Liver (tissue), 9 donors: Measurements from ENCODE around the gene ISCA2. TPM values are rescaled to one million over a fixed set of nuclear protein-coding genes. Genes with fewer than 3 reads are reported as not detected.

Experiments
- DNase-seq: peaks from one replicate; pipeline ENCODE4 v3.0.0-alpha.2; 2017; ENCODE audit warnings: low spot score
- H3K27ac ChIP-seq, 2 donors: one replicate each; pipeline ENCODE4 v1.7.0; 2013; ENCODE audit warnings: inconsistent platforms in 2 of 2, low read length in 2 of 2, control low read depth in 1 of 2, low read depth in 1 of 2, mild to moderate bottlenecking in 1 of 2
- H3K27me3 ChIP-seq, 4 donors: one replicate each; pipeline versions ENCODE4 v1.6.1 to v1.7.0; 2013; ENCODE audit warnings: low read length in 3 of 4, inconsistent platforms in 1 of 4, mild to moderate bottlenecking in 1 of 4, moderate library complexity in 1 of 4; ENCODE audit not compliant: control insufficient read depth in 4 of 4, insufficient read depth in 4 of 4
- H3K36me3 ChIP-seq, 4 donors: one replicate each; pipeline versions ENCODE4 v1.6.1 to v1.7.0; 2013; ENCODE audit warnings: low read length in 3 of 4, mild to moderate bottlenecking in 3 of 4, low read depth in 1 of 4, moderate library complexity in 1 of 4; ENCODE audit not compliant: control insufficient read depth in 4 of 4, insufficient read depth in 3 of 4
- H3K4me1 ChIP-seq, 4 donors: one replicate each; pipeline versions ENCODE4 v1.6.1 to v1.7.0; 2013; ENCODE audit warnings: low read length in 3 of 4, mild to moderate bottlenecking in 3 of 4, moderate library complexity in 1 of 4; ENCODE audit not compliant: control insufficient read depth in 4 of 4, insufficient read depth in 4 of 4
- H3K4me3 ChIP-seq, 3 donors: one replicate each; pipeline versions ENCODE4 v1.6.1 to v1.7.0; 2013; ENCODE audit warnings: low read length in 3 of 3, control low read depth in 1 of 3, low read depth in 1 of 3, mild to moderate bottlenecking in 1 of 3
- H3K9ac ChIP-seq, 2 donors: one replicate each; pipeline ENCODE4 v1.7.0; 2013; ENCODE audit warnings: low read length in 2 of 2, mild to moderate bottlenecking in 2 of 2, moderate library complexity in 2 of 2, control low read depth in 1 of 2, low read depth in 1 of 2
- H3K9me3 ChIP-seq, 4 donors: one replicate each; pipeline versions ENCODE4 v1.6.1 to v1.7.0; 2013; ENCODE audit warnings: low read length in 3 of 4; ENCODE audit not compliant: control insufficient read depth in 4 of 4
- FOXA1 ChIP-seq: IDR thresholded peaks from 2 replicates; pipeline ENCODE4 v1.6.1; 2016; ENCODE audit warnings: antibody characterized with exemption
- FOXA2 ChIP-seq: IDR thresholded peaks from 2 replicates; pipeline ENCODE4 v1.6.1; 2016; ENCODE audit warnings: antibody characterized with exemption
- GABPA ChIP-seq, 2 donors: IDR thresholded peaks in 1 of 2; conservative IDR thresholded peaks in 1 of 2; 2 replicates each; pipeline ENCODE4 v1.6.1; 2016; ENCODE audit warnings: antibody characterized with exemption in 2 of 2, mild to moderate bottlenecking in 1 of 2, moderate library complexity in 1 of 2
- HNF4G ChIP-seq: IDR thresholded peaks from 2 replicates; pipeline ENCODE4 v1.6.1; 2016; ENCODE audit warnings: antibody characterized with exemption
- MAX ChIP-seq: IDR thresholded peaks from 2 replicates; pipeline ENCODE4 v1.6.1; 2016; ENCODE audit warnings: antibody characterized with exemption
- NR2F2 ChIP-seq: IDR thresholded peaks from 2 replicates; pipeline ENCODE4 v1.6.1; 2016; ENCODE audit warnings: antibody characterized with exemption
- RAD21 ChIP-seq, 2 donors: IDR thresholded peaks; 2 replicates each; pipeline ENCODE4 v1.6.1; 2016; ENCODE audit warnings: antibody characterized with exemption in 2 of 2, mild to moderate bottlenecking in 2 of 2
- REST ChIP-seq: IDR thresholded peaks from 2 replicates; pipeline ENCODE4 v1.6.1; 2016; ENCODE audit warnings: antibody characterized with exemption, mild to moderate bottlenecking
- RXRA ChIP-seq, 2 donors: IDR thresholded peaks; 2 replicates each; pipeline ENCODE4 v1.6.1; 2017 to 2018; ENCODE audit warnings: antibody characterized with exemption in 2 of 2, mild to moderate bottlenecking in 1 of 2
- SP1 ChIP-seq: IDR thresholded peaks from 2 replicates; pipeline ENCODE4 v1.6.1; 2018; ENCODE audit warnings: antibody characterized with exemption, mild to moderate bottlenecking
- TAF1 ChIP-seq: conservative IDR thresholded peaks from 2 replicates; pipeline ENCODE4 v1.6.1; 2016; ENCODE audit warnings: antibody characterized with exemption, mild to moderate bottlenecking
- ZBTB33 ChIP-seq: IDR thresholded peaks from 2 replicates; pipeline ENCODE4 v1.6.1; 2016; ENCODE audit warnings: antibody characterized with exemption
- WGBS: extraction: QIAGEN DNeasy Blood & Tissue Kit; methylation state at CpG from one replicate; pipeline ENCODE4 v1.1.7; 2013; 5-methylcytosine and 5-hydroxymethylcytosine counted together
- polyA plus RNA-seq, 2 donors: library from polyadenylated mRNA; stranded (reverse) in 1 of 2; unstranded in 1 of 2; fragments of 200-250 nt in 1 of 2; fragments of >200 nt in 1 of 2; fragmentation: Nextera tagmentation in 1 of 2; extraction: Ambion mirVana in 1 of 2; gene quantifications; one replicate each; pipeline versions ENCODE4 v1.2.1 to v1.2.3, GENCODE V29; 2013 to 2015
- total RNA-seq, 2 donors: library from RNA; depleted of rRNA; stranded (reverse); fragments of >200 nt; gene quantifications; one replicate each; pipeline ENCODE4 v1.2.3, GENCODE V29; 2014
- donor health status: healthy.
- donor health status: healthy.
- donor health status: healthy.
- donor health status: healthy.
- donor health status: healthy.

ISCA2 gene
- total and polyA plus RNA-seq, 4 donors = 7.1 to 35.3 (median 15.8) TPM

- no peak for TF ChIP-seq REST
These were observed 24.2 kb downstream of the ISCA2 start (continued) for GRCh38 chr14:74517731-74518130.

GRCh38 chr14:74518221-74518620 is 24.7 kb downstream of the ISCA2 start:
- no peaks in the 10 kb centered on the region for H3K9me3 ChIP-seq
- TF ChIP-seq SP1 (no peak), MAX (no peak), RXRA (IDR thresholded peaks at IDR 0.05) (no peak), NR2F2 (no peak)
- no peak overlapping the region for H3K4me3 ChIP-seq
- DNase-seq = no peak
- no peaks in the 10 kb centered on the region for H3K4me1 ChIP-seq
- no peak overlapping the region for H3K9ac ChIP-seq
- 90% methylated on average over 6 of the region's 6 CpGs for WGBS
- H3K27me3 ChIP-seq = no peaks in the 10 kb centered on the region
- H3K36me3 ChIP-seq = no peaks in the 10 kb centered on the region
- no peak overlapping the region for H3K27ac ChIP-seq

- Histone ChIP-seq H3K9me3 (no peaks in the 10 kb centered on the region), H3K4me1 (no peaks in the 10 kb centered on the region), H3K4me3 (no peak overlapping the region), H3K27ac (no peak overlapping the region), H3K36me3 (no peaks in the 10 kb centered on the region), H3K27me3 (no peaks in the 10 kb centered on the region), H3K9ac (no peak overlapping the region)
- WGBS = 83% methylated on average over 6 of the region's 6 CpGs
- no peak for DNase-seq
- no peak for TF ChIP-seq GABPA (IDR thresholded peaks at IDR 0.05 in 1 of 2, conservative IDR thresholded peaks at IDR 0.05 in 1 of 2)
- TF ChIP-seq HNF4G = no peak
- TF ChIP-seq MAX = no peak
- no peak for TF ChIP-seq FOXA1
- TF ChIP-seq RXRA (IDR thresholded peaks at IDR 0.05) = no peak
- no peak for TF ChIP-seq FOXA2
- no peak for TF ChIP-seq TAF1
These were observed 25.9 kb downstream of the ISCA2 start for GRCh38 chr14:74519316-74520074.

GRCh38 chr14:74521756-74522155 is 28.2 kb downstream of the ISCA2 start:
- no peaks in the 10 kb centered on the region for H3K9me3 ChIP-seq
- H3K4me1 ChIP-seq = no peaks in the 10 kb centered on the region
- WGBS = 84% methylated on average over 10 of the region's 10 CpGs
- no peak overlapping the region for H3K27ac ChIP-seq
- TF ChIP-seq RXRA (IDR thresholded peaks at IDR 0.05) (no peak), MAX (no peak), TAF1 (no peak), ZBTB33 (no peak), SP1 (no peak), FOXA1 (no peak), RAD21 (IDR thresholded peaks at IDR 0.05) (no peak), NR2F2 (no peak)
- no peak overlapping the region for H3K4me3 ChIP-seq
- H3K27me3 ChIP-seq = no peaks in the 10 kb centered on the region
- H3K9ac ChIP-seq = no peak overlapping the region
- H3K36me3 ChIP-seq = no peaks in the 10 kb centered on the region
- DNase-seq = no peak
